GM12865 (cell line): ENCODE results near the gene RFLNA.

Experiments
- DNase-seq: peaks from one replicate; pipeline ENCODE4 v3.0.0; 2010; ENCODE audit warnings: low read depth
- H3K4me3 ChIP-seq: 2 replicates; pipeline ENCODE4 v1.5.1; 2011; ENCODE audit warnings: mild to moderate bottlenecking, low read depth, low read length, control low read depth
- CTCF ChIP-seq: IDR thresholded peaks from 2 replicates; pipeline ENCODE4 v1.5.1; 2011; ENCODE audit warnings: low read length, control low read depth, low read depth, inconsistent platforms; ENCODE audit not compliant: insufficient read depth; ENCODE audit errors: missing control alignments

Gene RFLNA

GRCh38 chr12:124356221-124356620 is 61.3 kb downstream of the RFLNA start:
- TF ChIP-seq CTCF, result no peak
- DNase-seq, result no peak
- H3K4me3 ChIP-seq, result no peak overlapping the region

- H3K4me3 ChIP-seq, result no peak overlapping the region
- no peak for DNase-seq
- no peak for TF ChIP-seq CTCF
Observed at GRCh38 chr12:124357616-124358015, 62.7 kb downstream of the RFLNA start.

GRCh38 chr12:124358572-124358971 is 63.7 kb downstream of the RFLNA start:
- no peak overlapping the region for H3K4me3 ChIP-seq
- DNase-seq, result no peak
- no peak for TF ChIP-seq CTCF

GRCh38 chr12:124359671-124360581 is 65.0 kb downstream of the RFLNA start:
- H3K4me3 ChIP-seq, result no peak overlapping the region
- no peak for DNase-seq
- no peak for TF ChIP-seq CTCF

- no peak for DNase-seq
- H3K4me3 ChIP-seq, result no peak overlapping the region
- no peak for TF ChIP-seq CTCF
Observed at GRCh38 chr12:124361074-124361970, 66.4 kb downstream of the RFLNA start.

- no peak for TF ChIP-seq CTCF
- no peak for DNase-seq
- H3K4me3 ChIP-seq, result no peak overlapping the region
Observed at GRCh38 chr12:124361996-124362395, 67.1 kb downstream of the RFLNA start.
